GM12878 (cell line): Measurements from ENCODE around the gene PPP1R1C. TPM values are rescaled to one million over a fixed set of nuclear protein-coding genes. Genes with fewer than 3 reads are reported as not detected.
A peak's percentile ranks its signal among the peaks of the same experiment; 100 is the strongest.

Experiments used
- BCL11A ChIP-seq: IDR thresholded peaks from 2 replicates; pipeline ENCODE4 v1.6.1; 2011; ENCODE audit warnings: low read depth, low read length
- BHLHE40 ChIP-seq, 2 experiments: fragments of 450-650 bp in 1 of 2; IDR thresholded peaks; 2 replicates each; pipeline ENCODE4 v1.6.1; 2011 to 2017; ENCODE audit warnings: low read depth in 2 of 2, borderline replicate concordance in 1 of 2, improper control_type of control experiment in 1 of 2, low read length in 1 of 2, mild to moderate bottlenecking in 1 of 2
- CREB1 ChIP-seq: IDR thresholded peaks from 2 replicates; pipeline ENCODE4 v1.6.1; 2012; ENCODE audit warnings: low read depth, mild to moderate bottlenecking, inconsistent platforms
- CREM ChIP-seq: IDR thresholded peaks from 2 replicates; pipeline ENCODE4 v1.6.1; 2014; ENCODE audit warnings: antibody characterized with exemption, low read depth
- E4F1 ChIP-seq: fragments of 450-650 bp; IDR thresholded peaks from 2 replicates; pipeline ENCODE4 v1.6.1; 2018; ENCODE audit warnings: borderline replicate concordance, mild to moderate bottlenecking; ENCODE audit not compliant: partially characterized antibody
- ETV6 ChIP-seq, 2 experiments: fragments of 450-650 bp in 1 of 2; IDR thresholded peaks in 1 of 2; conservative IDR thresholded peaks in 1 of 2; 2 replicates each; pipeline ENCODE4 v1.6.1; 2014; ENCODE audit warnings: antibody characterized with exemption in 1 of 2, borderline replicate concordance in 1 of 2, low read depth in 1 of 2, mild to moderate bottlenecking in 1 of 2, moderate library complexity in 1 of 2
- HSF1 ChIP-seq: fragments of 150-350 bp; IDR thresholded peaks from 2 replicates; pipeline ENCODE4 v1.6.1; 2014; ENCODE audit warnings: mild to moderate bottlenecking, low read depth, low read length
- IRF5 ChIP-seq: fragments of 450-650 bp; IDR thresholded peaks from 2 replicates; pipeline ENCODE4 v1.6.1; 2017; ENCODE audit warnings: borderline replicate concordance
- MAX ChIP-seq: IDR thresholded peaks from 2 replicates; pipeline ENCODE4 v1.6.1; 2012; ENCODE audit warnings: low read depth, low read length, improper control_type of control experiment
- MTA3 ChIP-seq: IDR thresholded peaks from 2 replicates; pipeline ENCODE4 v1.6.1; 2012; ENCODE audit warnings: low read length, inconsistent platforms, borderline replicate concordance
- MYB ChIP-seq: fragments of 150-350 bp; IDR thresholded peaks from 2 replicates; pipeline ENCODE4 v1.6.1; 2014; ENCODE audit warnings: mild to moderate bottlenecking, low read depth, low read length, borderline replicate concordance
- NRF1 ChIP-seq: conservative IDR thresholded peaks from 2 replicates; pipeline ENCODE4 v1.6.1; 2011; ENCODE audit warnings: mild to moderate bottlenecking, low read depth, low read length, improper control_type of control experiment
- PBX3 ChIP-seq: IDR thresholded peaks from 2 replicates; pipeline ENCODE4 v1.6.1; 2011; ENCODE audit warnings: mild to moderate bottlenecking, low read depth, low read length, moderate library complexity; ENCODE audit not compliant: insufficient replicate concordance
- PKNOX1 ChIP-seq: fragments of 450-650 bp; IDR thresholded peaks from 2 replicates; pipeline ENCODE4 v1.6.1; 2016; ENCODE audit warnings: mild to moderate bottlenecking
- POLR2AphosphoS2 ChIP-seq: IDR thresholded peaks from 2 replicates; pipeline ENCODE4 v1.6.1; 2011; ENCODE audit warnings: low read depth, mild to moderate bottlenecking, low read length, improper control_type of control experiment, moderate library complexity
- POLR2AphosphoS5 ChIP-seq: IDR thresholded peaks from 2 replicates; pipeline ENCODE4 v1.6.1; 2011; ENCODE audit warnings: mild to moderate bottlenecking, low read length, inconsistent platforms
- POU2F2 ChIP-seq: IDR thresholded peaks from 3 replicates; pipeline ENCODE4 v1.6.1; 2011; ENCODE audit warnings: low read depth, mild to moderate bottlenecking, low read length, borderline replicate concordance
- RB1 ChIP-seq: fragments of 450-650 bp; formaldehyde crosslinking; IDR thresholded peaks from 2 replicates; pipeline ENCODE4 v1.6.1; 2017; ENCODE audit warnings: mild to moderate bottlenecking, borderline replicate concordance
- RBBP5 ChIP-seq: fragments of 200-600 bp; sonication (generic); conservative IDR thresholded peaks from 2 replicates; pipeline ENCODE4 v1.6.1; 2016
- SIX5 ChIP-seq: IDR thresholded peaks from 2 replicates; pipeline ENCODE4 v1.6.1; 2011; ENCODE audit warnings: mild to moderate bottlenecking, low read depth, low read length, moderate library complexity; ENCODE audit not compliant: severe bottlenecking
- ZNF207 ChIP-seq: fragments of 450-650 bp; IDR thresholded peaks from 2 replicates; pipeline ENCODE4 v1.6.1; 2014; ENCODE audit warnings: antibody characterized with exemption, mild to moderate bottlenecking, borderline replicate concordance
- ZSCAN29 ChIP-seq: fragments of 450-650 bp; IDR thresholded peaks from 2 replicates; pipeline ENCODE4 v1.6.1; 2017; ENCODE audit warnings: mild to moderate bottlenecking, moderate library complexity
- polyA plus RNA-seq, 11 experiments: library from polyadenylated mRNA; depleted of rRNA in 4 of 11; unstranded in 6 of 11; stranded (reverse) in 5 of 11; fragments of >200 nt; fragmentation: Nextera tagmentation in 4 of 11; fragmentation: Illumina TruSeq in 1 of 11; extraction: Ambion mirVana in 4 of 11; extraction: Trizol in 1 of 11; gene quantifications; 1 replicate in 1 of 11; 2 replicates in 10 of 11; pipeline versions ENCODE4 v1.2.1 to v1.2.3, GENCODE V29; 2011 to 2016; ENCODE audit warnings: inconsistent platforms in 2 of 11, missing spikeins in 2 of 11, low read depth in 1 of 11
- total RNA-seq, 4 experiments: library from RNA; depleted of rRNA in 3 of 4; stranded (reverse); fragments of >200 nt in 3 of 4; fragmentation: Illumina TruSeq in 1 of 4; extraction: Trizol in 1 of 4; gene quantifications; 2 replicates each; pipeline versions ENCODE4 v1.2.1 to v1.2.3, GENCODE V29; 2013 to 2021

The PPP1R1C gene
- total and polyA plus RNA-seq, 10 of the 15 experiments (the other 5 are each of a cell fraction or from before 2014, with no cell fraction given), result 0.11 TPM; not detected in 9

GRCh38 chr2:181991171-181991885 is 5.7 kb downstream of the PPP1R1C start (continued):
- TF ChIP-seq ZSCAN29, result no peak
- TF ChIP-seq POLR2AphosphoS2, result no peak
- no peak for TF ChIP-seq MAX
- TF ChIP-seq RB1, result no peak
- TF ChIP-seq CREM, result peak; percentile 62
- no peak for TF ChIP-seq RBBP5
- no peak for TF ChIP-seq SIX5
- TF ChIP-seq HSF1, result no peak
- no peak for TF ChIP-seq POLR2AphosphoS5
- no peak for TF ChIP-seq PKNOX1
- TF ChIP-seq E4F1, result no peak
- TF ChIP-seq NRF1, result no peak
- peak; percentile 73 for TF ChIP-seq BCL11A
- peak; percentile 23 to 43; a peak in 1 of 4 replicates for TF ChIP-seq BHLHE40 (IDR thresholded peaks at IDR 0.05; ENCODE audit: borderline replicate concordance in 1 of 2, low read depth in 2 of 2, low read length in 1 of 2)
- no peak for TF ChIP-seq POU2F2
- TF ChIP-seq ETV6 (conservative IDR thresholded peaks at IDR 0.05 in 1 of 2, IDR thresholded peaks at IDR 0.05 in 1 of 2; ENCODE audit: borderline replicate concordance in 1 of 2, low read depth in 1 of 2), result no peak
- TF ChIP-seq IRF5, result no peak
- 0 out of 2 replicates have a peak, but pooled peaks have one; percentile 49 for TF ChIP-seq MYB
- TF ChIP-seq ZNF207, result no peak
- peak; percentile 58; the same call in 1 of the 2 replicates for TF ChIP-seq MTA3
- no peak for TF ChIP-seq CREB1
- TF ChIP-seq PBX3, result no peak
